Hepatocyte (in vitro differentiated cells): ENCODE results near the gene LRRK1. TPM values are rescaled to one million over a fixed set of nuclear protein-coding genes. Genes with fewer than 3 reads are reported as not detected.
A peak's percentile ranks its signal among the peaks of the same experiment; 100 is the strongest.

ENCODE experiments used
- DNase-seq: peaks from one replicate; pipeline ENCODE4 v3.0.0-alpha.2; 2016; ENCODE audit warnings: low spot score
- H2AFZ ChIP-seq: fragments of 200-600 bp; sonication (generic); 2 replicates; pipeline ENCODE4 v1.6.0; 2016; ENCODE audit warnings: antibody characterized with exemption, mild to moderate bottlenecking
- H3K27ac ChIP-seq: fragments of 200-600 bp; sonication (generic); 2 replicates; pipeline ENCODE4 v1.5.1; 2016; ENCODE audit warnings: mild to moderate bottlenecking
- H3K27me3 ChIP-seq: fragments of 200-600 bp; sonication (generic); 2 replicates; pipeline ENCODE4 v1.6.1; 2016
- H3K36me3 ChIP-seq: fragments of 200-600 bp; sonication (generic); replicated peaks from 2 replicates; pipeline ENCODE4 v1.5.1; 2016; ENCODE audit warnings: low read depth; ENCODE audit not compliant: insufficient read depth
- H3K4me1 ChIP-seq: fragments of 200-600 bp; sonication (generic); 2 replicates; pipeline ENCODE4 v1.5.1; 2016; ENCODE audit warnings: mild to moderate bottlenecking, moderate library complexity; ENCODE audit not compliant: insufficient read depth
- H3K4me2 ChIP-seq: fragments of 200-600 bp; sonication (generic); 2 replicates; pipeline ENCODE4 v1.6.0; 2016
- H3K4me3 ChIP-seq: fragments of 200-600 bp; sonication (generic); 2 replicates; pipeline ENCODE4 v1.5.1; 2016; ENCODE audit warnings: mild to moderate bottlenecking
- H3K79me2 ChIP-seq: fragments of 200-600 bp; sonication (generic); 2 replicates; pipeline ENCODE4 v1.6.0; 2017; ENCODE audit warnings: mild to moderate bottlenecking
- H3K9me2 ChIP-seq: fragments of 200-600 bp; sonication (generic); replicated peaks from 2 replicates; pipeline ENCODE4 v1.6.0; 2017; ENCODE audit warnings: mild to moderate bottlenecking; ENCODE audit not compliant: insufficient read depth
- H3K9me3 ChIP-seq: fragments of 200-600 bp; sonication (generic); 2 replicates; pipeline ENCODE4 v1.5.1; 2016; ENCODE audit warnings: low read depth, mild to moderate bottlenecking
- H4K20me1 ChIP-seq: fragments of 200-600 bp; sonication (generic); 2 replicates; pipeline ENCODE4 v1.6.0; 2016; ENCODE audit warnings: mild to moderate bottlenecking; ENCODE audit not compliant: insufficient read depth, poor library complexity, severe bottlenecking
- CTCF ChIP-seq: fragments of 200-600 bp; sonication (generic); IDR thresholded peaks from 2 replicates; pipeline ENCODE4 v1.5.1; 2016; ENCODE audit warnings: antibody characterized with exemption, mild to moderate bottlenecking; ENCODE audit not compliant: poor library complexity
- EZH2 ChIP-seq: fragments of 200-600 bp; sonication (generic); IDR thresholded peaks from 2 replicates; pipeline ENCODE4 v1.6.1; 2016; ENCODE audit warnings: antibody characterized with exemption, mild to moderate bottlenecking, borderline replicate concordance
- EZH2phosphoT487 ChIP-seq: fragments of 200-600 bp; sonication (generic); IDR thresholded peaks from one replicate; pipeline ENCODE4 v1.6.1; 2018; ENCODE audit warnings: antibody characterized with exemption, mild to moderate bottlenecking, low read depth, moderate library complexity; ENCODE audit not compliant: unreplicated experiment, severe bottlenecking
- WGBS: methylation state at CpG from one replicate; pipeline ENCODE4 v1.1.6; 2016; ENCODE audit warnings: low lambda C conversion rate; ENCODE audit errors: missing lambda C conversion rate; 5-methylcytosine and 5-hydroxymethylcytosine counted together
- polyA plus RNA-seq: library from polyadenylated mRNA; unstranded; fragments of >200 nt; fragmentation: Nextera tagmentation; extraction: Ambion mirVana; gene quantifications from 2 replicates; pipeline ENCODE4 v1.2.1, GENCODE V29; 2016
- total RNA-seq: library from RNA; depleted of rRNA; stranded (reverse); fragments of >200 nt; gene quantifications from 2 replicates; pipeline ENCODE4 v1.2.3, GENCODE V29; 2014

The LRRK1 gene
- total and polyA plus RNA-seq, 2 experiments from 2014 or later = 2.1 TPM

- no peak for TF ChIP-seq CTCF
- TF ChIP-seq EZH2phosphoT487 = no peak
- TF ChIP-seq EZH2 = no peak
- H3K9me3 ChIP-seq = no peaks in the 10 kb centered on the region
- no peaks in the 10 kb centered on the region for H3K27me3 ChIP-seq
- no peak overlapping the region for H2AFZ ChIP-seq
- H3K36me3 ChIP-seq = no peaks in the 10 kb centered on the region
- H3K4me2 ChIP-seq = no peak overlapping the region
- peak; percentile 42 for DNase-seq
- H3K9me2 ChIP-seq = no peaks in the 10 kb centered on the region
- no peaks in the 10 kb centered on the region for H3K79me2 ChIP-seq
- no peaks in the 10 kb centered on the region for H4K20me1 ChIP-seq
- 78% methylated on average over 11 of the region's 11 CpGs for WGBS
- H3K4me3 ChIP-seq = no peak overlapping the region
- peaks cover 6% of the 10 kb centered on the region for H3K4me1 ChIP-seq
- H3K27ac ChIP-seq = peak overlapping the region; percentile 85
Observed at GRCh38 chr15:101024073-101024695, 105.0 kb downstream of the LRRK1 start.

GRCh38 chr15:101024706-101025500 is 105.7 kb downstream of the LRRK1 start:
- DNase-seq = no peak
- Histone ChIP-seq H3K4me3 (no peak overlapping the region), H3K27me3 (no peaks in the 10 kb centered on the region), H3K4me1 (peaks cover 6% of the 10 kb centered on the region), H2AFZ (no peak overlapping the region), H4K20me1 (no peaks in the 10 kb centered on the region), H3K36me3 (no peaks in the 10 kb centered on the region), H3K79me2 (no peaks in the 10 kb centered on the region), H3K9me2 (no peaks in the 10 kb centered on the region), H3K27ac (peak overlapping the region; percentile 85), H3K9me3 (no peaks in the 10 kb centered on the region), H3K4me2 (no peak overlapping the region)
- TF ChIP-seq EZH2 = no peak
- TF ChIP-seq EZH2phosphoT487 = no peak
- TF ChIP-seq CTCF = no peak
- WGBS = 95% methylated on average over 18 of the region's 20 CpGs

- Histone ChIP-seq H3K79me2 (no peaks in the 10 kb centered on the region), H3K27ac (no peak overlapping the region), H3K4me2 (no peak overlapping the region), H4K20me1 (no peaks in the 10 kb centered on the region), H3K36me3 (no peaks in the 10 kb centered on the region), H2AFZ (no peak overlapping the region), H3K27me3 (no peaks in the 10 kb centered on the region), H3K4me1 (peaks cover 6% of the 10 kb centered on the region), H3K9me3 (no peaks in the 10 kb centered on the region), H3K9me2 (no peaks in the 10 kb centered on the region), H3K4me3 (no peak overlapping the region)
- no peak for DNase-seq
- WGBS = 92% methylated on average over 6 of the region's 6 CpGs
- TF ChIP-seq EZH2phosphoT487 = no peak
Observed at GRCh38 chr15:101025501-101025885, 106.3 kb downstream of the LRRK1 start.

GRCh38 chr15:101025896-101026631 is 106.9 kb downstream of the LRRK1 start:
- no peaks in the 10 kb centered on the region for H3K27me3 ChIP-seq
- no peaks in the 10 kb centered on the region for H4K20me1 ChIP-seq
- H3K4me2 ChIP-seq = no peak overlapping the region
- H3K9me2 ChIP-seq = no peaks in the 10 kb centered on the region
- TF ChIP-seq EZH2phosphoT487 = no peak
- 90% methylated on average over 17 of the region's 17 CpGs for WGBS
- H2AFZ ChIP-seq = no peak overlapping the region
- H3K4me3 ChIP-seq = no peak overlapping the region
- no peak for DNase-seq
- no peaks in the 10 kb centered on the region for H3K36me3 ChIP-seq
- no peaks in the 10 kb centered on the region for H3K79me2 ChIP-seq
- no peaks in the 10 kb centered on the region for H3K9me3 ChIP-seq
- peaks cover 6% of the 10 kb centered on the region for H3K4me1 ChIP-seq
- H3K27ac ChIP-seq = no peak overlapping the region
